Progenitor cell of endocrine pancreas (in vitro differentiated cells): ENCODE measurements around the gene F8. TPM values are rescaled to one million over a fixed set of nuclear protein-coding genes. Genes with fewer than 3 reads are reported as not detected.
"Not testable (repeated sequence)": the region's sequence is repeated elsewhere in the genome, so short reads cannot be mapped to it uniquely, and the experiment has no call there.

Experiments
- DNase-seq: peaks from one replicate; pipeline ENCODE4 v3.0.0; 2021; ENCODE audit warnings: low spot score; ENCODE audit not compliant: unreplicated experiment
- H3K27ac Mint-ChIP-seq: 2 replicates; pipeline ENCODE4 v1.8.0; 2021; ENCODE audit warnings: mild to moderate bottlenecking, moderate library complexity, mixed read lengths
- H3K27me3 Mint-ChIP-seq: 2 replicates; pipeline ENCODE4 v1.8.0; 2021; ENCODE audit warnings: mixed read lengths
- H3K36me3 Mint-ChIP-seq: 2 replicates; pipeline ENCODE4 v1.8.0; 2022; ENCODE audit warnings: mixed read lengths; ENCODE audit not compliant: insufficient read depth
- H3K4me1 Mint-ChIP-seq: 2 replicates; pipeline ENCODE4 v1.8.0; 2021; ENCODE audit warnings: low read depth, mixed read lengths
- H3K4me3 Mint-ChIP-seq: 2 replicates; pipeline ENCODE4 v1.8.0; 2021; ENCODE audit warnings: low read depth, mild to moderate bottlenecking, moderate library complexity, mixed read lengths
- H3K9me3 Mint-ChIP-seq: 2 replicates; pipeline ENCODE4 v1.8.0; 2021; ENCODE audit warnings: low read depth, mixed read lengths
- CTCF ChIP-seq: fragments of 200-600 bp; sonication (generic); IDR thresholded peaks from one replicate; pipeline ENCODE4 v1.5.0; 2021; ENCODE audit warnings: antibody characterized with exemption, mild to moderate bottlenecking; ENCODE audit not compliant: unreplicated experiment
- total RNA-seq: library from RNA; stranded (reverse); gene quantifications from 2 replicates; pipeline ENCODE4 v1.2.1, GENCODE V29; 2021

F8 gene
- total RNA-seq, 1 donor from 2014 or later = 3.4 TPM

- Mint-ChIP-seq H3K4me1 (no peaks in the 10 kb centered on the region), H3K27ac (no peak overlapping the region), H3K27me3 (no peaks in the 10 kb centered on the region), H3K4me3 (no peak overlapping the region), H3K9me3 (peaks cover 13% of the 10 kb centered on the region), H3K36me3 (no peaks in the 10 kb centered on the region)
- no peak for TF ChIP-seq CTCF
- no peak for DNase-seq
Measured at GRCh38 chrX:154819771-154820341, 202.7 kb downstream of the F8 start.

- no peak for DNase-seq
Measured at GRCh38 chrX:154818916-154819770, 203.4 kb downstream of the F8 start.

DNA sequence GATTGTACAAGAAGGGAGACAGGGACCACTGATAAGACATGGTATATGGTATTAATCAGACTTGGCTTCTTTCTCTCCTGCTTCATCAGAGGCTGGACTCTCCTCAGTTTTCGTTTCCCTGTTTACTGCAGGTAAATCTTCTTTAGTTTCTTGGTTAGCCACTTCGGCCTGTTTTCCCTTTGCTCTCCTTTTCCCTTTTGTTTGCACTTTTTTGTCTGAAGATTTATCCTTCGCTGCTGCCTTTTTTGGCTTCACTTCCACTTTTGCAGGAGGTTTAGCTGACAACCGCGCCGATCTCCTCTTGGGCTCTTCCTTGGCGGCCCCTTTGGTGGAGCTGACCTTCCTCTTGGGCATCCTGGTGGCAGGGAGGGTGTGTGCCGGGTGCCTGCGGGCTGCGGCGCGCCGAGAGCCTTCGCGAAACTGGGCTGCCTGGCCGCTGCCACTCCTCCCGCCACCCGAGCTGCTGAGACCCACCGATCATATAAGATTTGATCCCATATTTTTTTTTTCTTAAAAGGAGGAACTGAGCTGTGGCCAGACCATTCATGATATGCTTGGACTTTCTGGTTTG lies 205.4 kb downstream of the F8 start:
- not testable (repeated sequence) for H3K27ac Mint-ChIP-seq, H3K27me3 Mint-ChIP-seq, H3K36me3 Mint-ChIP-seq, H3K4me1 Mint-ChIP-seq, DNase-seq, H3K9me3 Mint-ChIP-seq, H3K4me3 Mint-ChIP-seq

More at GRCh38 chrX:154818916-154819770, 203.4 kb downstream of the F8 start:
- Mint-ChIP-seq H3K9me3 (peaks cover 10% of the 10 kb centered on the region), H3K27ac (no peak overlapping the region), H3K4me1 (no peaks in the 10 kb centered on the region), H3K4me3 (no peak overlapping the region), H3K27me3 (no peaks in the 10 kb centered on the region), H3K36me3 (no peaks in the 10 kb centered on the region)
- no peak for TF ChIP-seq CTCF

GRCh38 chrX:154816326-154816898 lies 206.1 kb downstream of the F8 start:
- H3K27ac Mint-ChIP-seq, H3K4me1 Mint-ChIP-seq, H3K9me3 Mint-ChIP-seq: not testable (repeated sequence)

DNA sequence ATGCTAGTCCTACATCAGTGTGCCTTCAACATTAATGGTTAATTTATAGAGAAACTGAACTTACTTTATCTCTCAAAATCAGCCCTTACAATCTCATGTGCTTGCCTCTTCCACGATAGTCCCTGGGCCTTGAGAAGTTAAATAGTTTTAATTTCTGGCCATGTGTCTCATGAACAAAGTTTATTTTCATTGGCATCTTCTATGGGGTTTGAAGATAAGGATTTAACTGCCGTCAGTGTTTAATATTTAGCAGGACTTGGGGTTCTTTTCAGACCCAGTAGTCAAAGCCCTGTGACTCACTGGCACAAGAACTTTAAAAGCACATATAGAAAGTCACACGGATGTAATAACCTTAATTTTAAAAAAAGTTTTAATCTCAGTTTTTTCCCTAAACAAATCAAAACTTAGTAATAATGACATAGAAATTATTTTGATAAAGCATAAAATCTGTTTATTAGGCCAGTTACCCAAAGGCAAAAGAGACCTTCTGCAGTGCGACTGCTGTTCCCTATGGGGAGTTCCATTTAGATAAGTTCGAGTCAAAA lies 207.2 kb downstream of the F8 start:
- no peak overlapping the region for H3K4me3 Mint-ChIP-seq
- TF ChIP-seq CTCF = no peak
- peaks cover 7% of the 10 kb centered on the region for H3K9me3 Mint-ChIP-seq
- H3K36me3 Mint-ChIP-seq = no peaks in the 10 kb centered on the region
- DNase-seq = no peak
- no peaks in the 10 kb centered on the region for H3K27me3 Mint-ChIP-seq
- no peak overlapping the region for H3K27ac Mint-ChIP-seq
- no peaks in the 10 kb centered on the region for H3K4me1 Mint-ChIP-seq

More at GRCh38 chrX:154816326-154816898, 206.1 kb downstream of the F8 start:
- not testable (repeated sequence) for DNase-seq, H3K27me3 Mint-ChIP-seq, H3K36me3 Mint-ChIP-seq, H3K4me3 Mint-ChIP-seq

DNA sequence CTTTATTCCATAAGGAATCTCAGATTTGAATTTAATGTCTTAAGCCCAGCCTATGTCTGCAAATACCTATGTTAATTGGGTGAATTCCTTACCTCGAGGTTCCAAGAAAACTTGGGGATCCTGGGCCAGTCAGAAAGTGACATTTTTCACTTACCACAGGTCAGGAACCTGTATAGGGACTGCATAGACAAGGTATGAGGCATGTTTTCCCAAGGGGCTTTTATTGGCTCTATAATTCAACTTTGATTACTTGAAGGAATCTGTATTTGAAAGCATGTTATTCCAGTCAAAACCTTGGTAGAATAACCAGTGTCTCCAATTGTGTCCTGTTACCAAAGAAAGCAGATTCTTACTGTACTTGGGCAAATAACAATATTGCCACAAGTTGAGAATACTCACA lies 208.7 kb downstream of the F8 start:
- no peak for TF ChIP-seq CTCF
- peaks cover 7% of the 10 kb centered on the region for H3K9me3 Mint-ChIP-seq
- no peak for DNase-seq

More for the DNA sequence above, 208.7 kb downstream of the F8 start:
- Mint-ChIP-seq H3K4me1 (no peaks in the 10 kb centered on the region), H3K4me3 (no peak overlapping the region), H3K27ac (no peak overlapping the region), H3K27me3 (no peaks in the 10 kb centered on the region), H3K36me3 (no peaks in the 10 kb centered on the region)
